ENCODE measurements around the gene CYS1.
A peak's percentile ranks its signal among the peaks of the same experiment; 100 is the strongest.
"Not testable (repeated sequence)": the region's sequence is repeated elsewhere in the genome, so short reads cannot be mapped to it uniquely, and the experiment has no call there.

Gene CYS1

DNA sequence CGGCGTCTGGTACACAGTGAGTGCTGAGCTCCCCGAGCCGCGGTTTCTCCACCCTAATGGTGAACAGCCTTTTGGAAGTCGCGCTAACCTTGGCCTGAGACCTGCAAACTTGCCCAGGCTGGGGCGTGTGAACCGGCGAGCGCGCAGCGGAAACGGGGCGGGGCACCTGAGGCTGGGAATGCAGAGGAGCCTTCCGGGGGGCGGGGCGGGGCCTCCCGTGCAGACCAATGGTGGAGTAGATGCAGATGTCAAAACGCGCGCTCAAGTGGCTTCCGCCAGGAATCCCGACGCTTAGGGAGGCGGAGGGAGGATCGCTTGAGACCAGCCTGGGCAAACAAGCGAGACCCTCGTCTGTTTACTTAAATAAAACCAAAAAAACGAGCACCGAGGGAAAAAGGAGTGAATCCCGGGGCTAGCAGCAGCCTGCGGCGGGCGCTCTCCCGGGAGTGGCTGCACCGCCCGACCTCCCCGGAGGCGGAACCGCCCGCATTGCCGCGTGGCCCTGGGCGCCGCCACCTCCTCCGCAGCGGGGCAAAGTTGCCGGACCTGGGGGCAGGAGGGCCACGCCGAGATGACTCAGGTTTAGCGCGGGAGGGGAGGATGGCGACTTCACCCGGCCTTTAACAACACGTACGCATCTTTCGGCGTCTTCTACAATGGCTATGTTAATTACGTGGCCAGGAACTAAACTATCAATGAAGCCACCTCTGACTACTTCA is 40.1 kb upstream of the CYS1 start:
- Histone ChIP-seq H3K9me3 (ENCODE audit: control insufficient read depth in 1 of 2, low read length in 2 of 2) (no peaks in the 10 kb centered on the region), H3K4me3 (ENCODE audit: low read depth in 1 of 2, low read length in 2 of 2) (peak overlapping the region; percentile 78 to 86), H3K27ac (ENCODE audit: low read depth, low read length) (peak overlapping the region; percentile 89), H3K4me1 (ENCODE audit: control insufficient read depth in 1 of 2, insufficient read depth in 2 of 2, low read length in 2 of 2) (peaks cover 28 to 43% of the 10 kb centered on the region in 2 donors), H3K27me3 (ENCODE audit: control insufficient read depth in 1 of 2, insufficient read depth in 2 of 2, low read length in 2 of 2) (peaks cover 0 to 4% of the 10 kb centered on the region in 2 donors), H3K36me3 (ENCODE audit: control insufficient read depth in 1 of 2, insufficient read depth in 2 of 2, low read length in 2 of 2) (no peaks in the 10 kb centered on the region), H3K9ac (ENCODE audit: low read depth in 1 of 2, low read length in 2 of 2) (peak overlapping the region; percentile 57 to 71)

DNA sequence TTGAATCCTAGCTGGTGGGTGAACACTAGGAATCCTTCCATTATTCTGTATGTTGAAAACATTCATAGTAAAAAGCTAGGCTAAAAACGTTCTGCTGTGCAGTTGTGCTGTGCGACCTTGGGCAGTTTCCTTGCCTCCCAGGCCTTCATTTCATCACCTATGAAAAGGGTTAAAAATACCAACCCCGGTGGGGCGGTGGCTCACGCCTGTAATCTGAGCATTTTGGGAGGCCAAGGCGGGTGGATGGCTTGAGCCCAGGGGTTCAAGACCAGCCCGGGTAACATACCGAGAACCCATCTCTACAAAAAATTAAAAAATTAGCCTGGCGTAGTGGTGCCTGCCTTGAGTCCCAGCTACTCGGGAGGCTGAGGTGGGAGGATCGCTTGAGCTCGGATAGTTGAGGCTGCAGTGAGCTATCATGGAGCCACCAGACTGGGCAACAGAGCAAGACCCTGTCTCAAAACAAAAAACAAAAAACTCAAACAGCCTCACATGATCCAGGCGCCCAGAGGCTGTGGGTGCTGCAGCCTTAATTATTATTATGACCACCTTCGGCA is 39.5 kb upstream of the CYS1 start:
- Histone ChIP-seq H3K9me3 (ENCODE audit: control insufficient read depth in 1 of 2, low read length in 2 of 2) (no peaks in the 10 kb centered on the region), H3K9ac (ENCODE audit: low read depth in 1 of 2, low read length in 2 of 2) (peak overlapping the region in 1 of 2 donors; percentile 57), H3K36me3 (ENCODE audit: control insufficient read depth in 1 of 2, insufficient read depth in 2 of 2, low read length in 2 of 2) (no peaks in the 10 kb centered on the region), H3K27ac (ENCODE audit: low read depth, low read length) (peak overlapping the region; percentile 61), H3K4me1 (ENCODE audit: control insufficient read depth in 1 of 2, insufficient read depth in 2 of 2, low read length in 2 of 2) (peaks cover 21 to 37% of the 10 kb centered on the region in 2 donors), H3K27me3 (ENCODE audit: control insufficient read depth in 1 of 2, insufficient read depth in 2 of 2, low read length in 2 of 2) (peaks cover 0 to 4% of the 10 kb centered on the region in 2 donors), H3K4me3 (ENCODE audit: low read depth in 1 of 2, low read length in 2 of 2) (peak overlapping the region; percentile 78 to 86)

GRCh38 chr2:10119027-10119325 is 38.8 kb upstream of the CYS1 start:
- no peaks in the 10 kb centered on the region for H3K9me3 ChIP-seq (ENCODE audit: control insufficient read depth in 1 of 2, low read length in 2 of 2)
- no peak overlapping the region for H3K9ac ChIP-seq (ENCODE audit: low read depth in 1 of 2, low read length in 2 of 2)
- peaks cover 0 to 4% of the 10 kb centered on the region in 2 donors for H3K27me3 ChIP-seq (ENCODE audit: control insufficient read depth in 1 of 2, insufficient read depth in 2 of 2, low read length in 2 of 2)
- H3K36me3 ChIP-seq (ENCODE audit: control insufficient read depth in 1 of 2, insufficient read depth in 2 of 2, low read length in 2 of 2): no peaks in the 10 kb centered on the region
- H3K4me1 ChIP-seq (ENCODE audit: control insufficient read depth in 1 of 2, insufficient read depth in 2 of 2, low read length in 2 of 2): peaks cover 20 to 30% of the 10 kb centered on the region in 2 donors
- no peak overlapping the region for H3K4me3 ChIP-seq (ENCODE audit: low read depth in 1 of 2, low read length in 2 of 2)
- H3K27ac ChIP-seq (ENCODE audit: low read depth, low read length): no peak overlapping the region

- Histone ChIP-seq H3K9ac (ENCODE audit: low read depth in 1 of 2, low read length in 2 of 2) (no peak overlapping the region), H3K9me3 (ENCODE audit: control insufficient read depth in 1 of 2, low read length in 2 of 2) (no peaks in the 10 kb centered on the region), H3K27me3 (ENCODE audit: control insufficient read depth in 1 of 2, insufficient read depth in 2 of 2, low read length in 2 of 2) (no peaks in the 10 kb centered on the region), H3K36me3 (ENCODE audit: control insufficient read depth in 1 of 2, insufficient read depth in 2 of 2, low read length in 2 of 2) (no peaks in the 10 kb centered on the region), H3K4me1 (ENCODE audit: control insufficient read depth in 1 of 2, insufficient read depth in 2 of 2, low read length in 2 of 2) (peaks cover 3 to 6% of the 10 kb centered on the region in 2 donors), H3K4me3 (ENCODE audit: low read depth in 1 of 2, low read length in 2 of 2) (no peak overlapping the region), H3K27ac (ENCODE audit: low read depth, low read length) (no peak overlapping the region)
Observed at GRCh38 chr2:10109311-10109710, 29.1 kb upstream of the CYS1 start.

DNA sequence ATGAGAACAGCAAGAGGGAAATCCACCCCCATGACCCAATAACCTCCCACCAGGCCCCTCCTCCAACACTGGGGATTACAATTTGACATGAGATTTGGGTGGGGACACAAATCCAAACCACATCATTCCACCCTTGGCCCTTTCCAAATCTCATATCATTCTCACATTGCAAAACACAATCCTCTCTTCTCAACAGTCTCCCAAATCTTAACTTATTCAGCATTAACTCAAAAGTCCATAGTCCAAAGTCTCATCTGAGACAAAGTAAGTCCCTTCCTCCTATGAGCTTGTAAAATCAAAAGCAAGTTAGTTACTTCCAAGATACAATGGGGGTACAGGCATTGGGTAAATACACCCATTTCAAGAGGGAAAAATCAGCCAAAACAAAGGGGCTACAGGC is 24.7 kb upstream of the CYS1 start:
- H3K27ac ChIP-seq (ENCODE audit: low read depth, low read length); H3K9ac ChIP-seq (ENCODE audit: low read depth in 1 of 2, low read length in 2 of 2); H3K4me3 ChIP-seq (ENCODE audit: low read depth in 1 of 2, low read length in 2 of 2); H3K27me3 ChIP-seq (ENCODE audit: control insufficient read depth in 1 of 2, insufficient read depth in 2 of 2, low read length in 2 of 2); H3K36me3 ChIP-seq (ENCODE audit: control insufficient read depth in 1 of 2, insufficient read depth in 2 of 2, low read length in 2 of 2); H3K9me3 ChIP-seq (ENCODE audit: control insufficient read depth in 1 of 2, low read length in 2 of 2): not testable (repeated sequence)
- peaks cover 4 to 11% of the 10 kb centered on the region in 2 donors for H3K4me1 ChIP-seq (ENCODE audit: control insufficient read depth in 1 of 2, insufficient read depth in 2 of 2, low read length in 2 of 2)

- Histone ChIP-seq H3K4me3 (ENCODE audit: low read depth in 1 of 2, low read length in 2 of 2) (no peak overlapping the region), H3K4me1 (ENCODE audit: control insufficient read depth in 1 of 2, insufficient read depth in 2 of 2, low read length in 2 of 2) (peaks cover 4 to 11% of the 10 kb centered on the region in 2 donors), H3K9ac (ENCODE audit: low read depth in 1 of 2, low read length in 2 of 2) (no peak overlapping the region), H3K36me3 (ENCODE audit: control insufficient read depth in 1 of 2, insufficient read depth in 2 of 2, low read length in 2 of 2) (no peaks in the 10 kb centered on the region), H3K9me3 (ENCODE audit: control insufficient read depth in 1 of 2, low read length in 2 of 2) (no peaks in the 10 kb centered on the region), H3K27me3 (ENCODE audit: control insufficient read depth in 1 of 2, insufficient read depth in 2 of 2, low read length in 2 of 2) (no peaks in the 10 kb centered on the region), H3K27ac (ENCODE audit: low read depth, low read length) (no peak overlapping the region)
Observed at GRCh38 chr2:10103179-10103578, 23.0 kb upstream of the CYS1 start.

DNA sequence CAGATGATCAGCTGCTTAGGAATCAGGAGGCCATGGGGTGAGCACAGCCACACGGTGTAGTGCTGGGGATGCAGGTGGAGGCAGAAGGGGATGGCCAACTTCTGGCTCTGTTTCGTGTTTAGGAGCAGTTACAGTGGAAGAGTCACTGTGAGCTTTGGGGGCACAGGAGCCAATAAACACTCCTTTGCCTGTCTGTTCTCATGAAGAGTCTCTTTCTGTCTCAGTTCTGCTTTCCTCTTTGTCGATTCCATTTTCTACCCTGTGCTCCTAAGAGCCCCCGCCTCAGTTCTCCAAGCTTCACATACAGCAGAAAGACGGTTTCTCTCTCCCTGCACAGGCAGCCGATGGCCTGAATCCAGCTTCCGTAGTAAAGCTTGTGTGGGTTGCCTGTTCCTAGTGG is 21.3 kb upstream of the CYS1 start:
- peaks cover 4 to 11% of the 10 kb centered on the region in 2 donors for H3K4me1 ChIP-seq (ENCODE audit: control insufficient read depth in 1 of 2, insufficient read depth in 2 of 2, low read length in 2 of 2)
- no peaks in the 10 kb centered on the region for H3K36me3 ChIP-seq (ENCODE audit: control insufficient read depth in 1 of 2, insufficient read depth in 2 of 2, low read length in 2 of 2)
- H3K9me3 ChIP-seq (ENCODE audit: control insufficient read depth in 1 of 2, low read length in 2 of 2): no peaks in the 10 kb centered on the region
- H3K27ac ChIP-seq (ENCODE audit: low read depth, low read length): no peak overlapping the region
- H3K4me3 ChIP-seq (ENCODE audit: low read depth in 1 of 2, low read length in 2 of 2): no peak overlapping the region
- no peaks in the 10 kb centered on the region for H3K27me3 ChIP-seq (ENCODE audit: control insufficient read depth in 1 of 2, insufficient read depth in 2 of 2, low read length in 2 of 2)
- no peak overlapping the region for H3K9ac ChIP-seq (ENCODE audit: low read depth in 1 of 2, low read length in 2 of 2)

- no peak overlapping the region for H3K27ac ChIP-seq (ENCODE audit: low read depth, low read length)
- no peaks in the 10 kb centered on the region for H3K9me3 ChIP-seq (ENCODE audit: control insufficient read depth in 1 of 2, low read length in 2 of 2)
- H3K4me1 ChIP-seq (ENCODE audit: control insufficient read depth in 1 of 2, insufficient read depth in 2 of 2, low read length in 2 of 2): peaks cover 0 to 3% of the 10 kb centered on the region in 2 donors
- no peaks in the 10 kb centered on the region for H3K36me3 ChIP-seq (ENCODE audit: control insufficient read depth in 1 of 2, insufficient read depth in 2 of 2, low read length in 2 of 2)
- no peak overlapping the region for H3K9ac ChIP-seq (ENCODE audit: low read depth in 1 of 2, low read length in 2 of 2)
- H3K4me3 ChIP-seq (ENCODE audit: low read depth in 1 of 2, low read length in 2 of 2): no peak overlapping the region
- peaks cover 0 to 6% of the 10 kb centered on the region in 2 donors for H3K27me3 ChIP-seq (ENCODE audit: control insufficient read depth in 1 of 2, insufficient read depth in 2 of 2, low read length in 2 of 2)
Observed at GRCh38 chr2:10097352-10098148, 17.3 kb upstream of the CYS1 start.

GRCh38 chr2:10096641-10097040 is 16.4 kb upstream of the CYS1 start:
- Histone ChIP-seq H3K4me1 (ENCODE audit: control insufficient read depth in 1 of 2, insufficient read depth in 2 of 2, low read length in 2 of 2) (peaks cover 0 to 3% of the 10 kb centered on the region in 2 donors), H3K27ac (ENCODE audit: low read depth, low read length) (no peak overlapping the region), H3K27me3 (ENCODE audit: control insufficient read depth in 1 of 2, insufficient read depth in 2 of 2, low read length in 2 of 2) (peaks cover 0 to 6% of the 10 kb centered on the region in 2 donors), H3K9ac (ENCODE audit: low read depth in 1 of 2, low read length in 2 of 2) (no peak overlapping the region), H3K36me3 (ENCODE audit: control insufficient read depth in 1 of 2, insufficient read depth in 2 of 2, low read length in 2 of 2) (no peaks in the 10 kb centered on the region), H3K4me3 (ENCODE audit: low read depth in 1 of 2, low read length in 2 of 2) (no peak overlapping the region), H3K9me3 (ENCODE audit: control insufficient read depth in 1 of 2, low read length in 2 of 2) (no peaks in the 10 kb centered on the region)

DNA sequence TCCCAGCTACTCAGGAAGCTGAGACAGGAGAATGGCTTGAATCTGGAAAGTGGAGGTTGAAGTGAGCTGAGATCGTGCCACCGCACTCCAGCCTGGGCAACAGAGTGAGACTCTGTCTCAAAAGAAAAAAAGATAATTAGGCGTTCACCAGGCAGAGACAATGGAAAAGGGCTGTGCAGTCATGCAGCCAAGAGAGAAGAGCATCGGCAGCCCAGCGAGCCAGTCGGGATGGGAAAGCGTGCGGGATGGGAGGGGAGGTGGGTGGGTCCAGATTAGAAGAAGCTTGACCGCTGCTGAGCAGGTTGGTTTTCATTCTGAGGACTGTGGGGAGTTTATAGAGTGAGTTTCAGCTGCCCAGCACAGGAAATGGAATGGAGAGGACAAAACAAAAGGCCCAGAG is 15.0 kb upstream of the CYS1 start:
- Histone ChIP-seq H3K9me3 (ENCODE audit: control insufficient read depth in 1 of 2, low read length in 2 of 2) (no peaks in the 10 kb centered on the region), H3K27ac (ENCODE audit: low read depth, low read length) (no peak overlapping the region), H3K27me3 (ENCODE audit: control insufficient read depth in 1 of 2, insufficient read depth in 2 of 2, low read length in 2 of 2) (peaks cover 0 to 6% of the 10 kb centered on the region in 2 donors), H3K4me1 (ENCODE audit: control insufficient read depth in 1 of 2, insufficient read depth in 2 of 2, low read length in 2 of 2) (peaks cover 0 to 6% of the 10 kb centered on the region in 2 donors), H3K9ac (ENCODE audit: low read depth in 1 of 2, low read length in 2 of 2) (no peak overlapping the region), H3K36me3 (ENCODE audit: control insufficient read depth in 1 of 2, insufficient read depth in 2 of 2, low read length in 2 of 2) (no peaks in the 10 kb centered on the region), H3K4me3 (ENCODE audit: low read depth in 1 of 2, low read length in 2 of 2) (no peak overlapping the region)

Data from duodenal mucosa (tissue), 2 donors.